ENCODE results near the gene PRSS22.

DNA sequence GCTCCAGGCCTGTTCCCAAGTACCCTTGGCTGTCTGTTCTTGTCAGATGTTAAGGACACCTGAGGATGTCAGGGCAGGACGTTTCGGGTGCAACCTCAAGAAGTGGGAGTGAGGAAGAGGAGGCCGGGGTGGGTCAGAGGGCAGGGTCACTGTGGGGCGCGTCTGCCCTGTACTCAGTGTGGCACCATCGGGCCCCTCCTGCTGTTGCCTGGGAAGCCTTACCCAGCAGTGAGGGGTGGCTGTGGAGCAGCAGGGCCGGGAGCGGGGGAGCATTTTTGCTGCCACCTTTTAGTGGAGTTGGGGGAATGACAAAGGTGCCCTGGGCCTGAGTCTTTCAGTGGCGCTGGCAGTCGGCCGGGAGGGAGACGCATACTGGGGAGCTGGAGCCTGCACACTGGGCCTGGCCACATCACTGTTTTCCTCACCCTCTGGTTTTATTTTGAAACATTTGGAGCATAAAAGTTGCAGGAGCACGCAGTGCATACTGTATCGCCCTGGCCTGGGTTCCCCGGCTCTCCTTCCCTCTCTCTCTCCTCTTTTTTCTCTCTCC lies 42.6 kb upstream of the PRSS22 start:
- TF ChIP-seq, protein P1, sequence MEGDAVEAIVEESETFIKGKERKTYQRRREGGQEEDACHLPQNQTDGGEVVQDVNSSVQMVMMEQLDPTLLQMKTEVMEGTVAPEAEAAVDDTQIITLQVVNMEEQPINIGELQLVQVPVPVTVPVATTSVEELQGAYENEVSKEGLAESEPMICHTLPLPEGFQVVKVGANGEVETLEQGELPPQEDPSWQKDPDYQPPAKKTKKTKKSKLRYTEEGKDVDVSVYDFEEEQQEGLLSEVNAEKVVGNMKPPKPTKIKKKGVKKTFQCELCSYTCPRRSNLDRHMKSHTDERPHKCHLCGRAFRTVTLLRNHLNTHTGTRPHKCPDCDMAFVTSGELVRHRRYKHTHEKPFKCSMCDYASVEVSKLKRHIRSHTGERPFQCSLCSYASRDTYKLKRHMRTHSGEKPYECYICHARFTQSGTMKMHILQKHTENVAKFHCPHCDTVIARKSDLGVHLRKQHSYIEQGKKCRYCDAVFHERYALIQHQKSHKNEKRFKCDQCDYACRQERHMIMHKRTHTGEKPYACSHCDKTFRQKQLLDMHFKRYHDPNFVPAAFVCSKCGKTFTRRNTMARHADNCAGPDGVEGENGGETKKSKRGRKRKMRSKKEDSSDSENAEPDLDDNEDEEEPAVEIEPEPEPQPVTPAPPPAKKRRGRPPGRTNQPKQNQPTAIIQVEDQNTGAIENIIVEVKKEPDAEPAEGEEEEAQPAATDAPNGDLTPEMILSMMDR (conservative IDR thresholded peaks at IDR 0.05; ENCODE audit: low read depth, low read length), result no peak
- TF ChIP-seq EZH2 (IDR thresholded peaks at IDR 0.05; ENCODE audit: low read length, unreplicated experiment) (no peak), EZH2phosphoT487 (IDR thresholded peaks at IDR 0.05; ENCODE audit: borderline replicate concordance, low read length) (no peak)
